Lung (tissue), 12 donors: ENCODE measurements around the gene PPP1R12C. TPM values are rescaled to one million over a fixed set of nuclear protein-coding genes. Genes with fewer than 3 reads are reported as not detected.

Source experiments
- ATAC-seq: fragments of 200-7000 bp; cut with Tn5 transposase; one replicate; pipeline ENCODE4 v1.9.1; 2020; ENCODE audit warnings: moderate number of reproducible peaks; ENCODE audit not compliant: insufficient read depth, low FRiP score
- DNase-seq, 3 donors: peaks; one replicate each; pipeline ENCODE4 v3.0.0-alpha.2; 2013 to 2017
- H3K27ac ChIP-seq, 2 donors: one replicate each; pipeline ENCODE4 v1.5.1; 2013; ENCODE audit warnings: mild to moderate bottlenecking in 2 of 2, moderate library complexity in 2 of 2, control low read depth in 1 of 2, inconsistent platforms in 1 of 2, low read depth in 1 of 2, low read length in 1 of 2
- H3K27me3 ChIP-seq, 3 donors: one replicate each; pipeline ENCODE4 v1.5.1; 2013; ENCODE audit warnings: low read length in 2 of 3; ENCODE audit not compliant: control insufficient read depth in 3 of 3, insufficient read depth in 3 of 3
- H3K36me3 ChIP-seq, 4 donors: one replicate each; pipeline ENCODE4 v1.5.1; 2013; ENCODE audit warnings: low read length in 4 of 4, mild to moderate bottlenecking in 1 of 4, moderate library complexity in 1 of 4; ENCODE audit not compliant: control insufficient read depth in 4 of 4, insufficient read depth in 4 of 4
- H3K4me1 ChIP-seq, 5 donors: one replicate each; pipeline ENCODE4 v1.5.1; 2013; ENCODE audit warnings: low read length in 5 of 5, mild to moderate bottlenecking in 2 of 5, moderate library complexity in 1 of 5; ENCODE audit not compliant: control insufficient read depth in 5 of 5, insufficient read depth in 5 of 5
- H3K4me3 ChIP-seq: one replicate; pipeline ENCODE4 v1.5.1; 2013; ENCODE audit warnings: mild to moderate bottlenecking, control low read depth, moderate library complexity
- H3K9ac ChIP-seq, 2 donors: one replicate each; pipeline ENCODE4 v1.5.1; 2013; ENCODE audit warnings: low read length in 2 of 2, control low read depth in 1 of 2; ENCODE audit not compliant: insufficient read depth in 1 of 2
- H3K9me3 ChIP-seq, 4 donors: one replicate each; pipeline ENCODE4 v1.5.1; 2013; ENCODE audit warnings: low read length in 3 of 4, mild to moderate bottlenecking in 1 of 4, moderate library complexity in 1 of 4; ENCODE audit not compliant: control insufficient read depth in 4 of 4, insufficient read depth in 3 of 4
- WGBS, 2 donors: extraction: QIAGEN DNeasy Blood & Tissue Kit; methylation state at CpG; one replicate each; pipeline ENCODE4 v1.1.7; 2013; 5-methylcytosine and 5-hydroxymethylcytosine counted together
- polyA plus RNA-seq, 2 donors: library from polyadenylated mRNA; stranded (reverse); fragments of 200-250 nt; gene quantifications; one replicate each; pipeline ENCODE4 v1.2.1, GENCODE V29; 2013
- total RNA-seq, 2 donors: library from RNA; depleted of rRNA in 1 of 2; stranded (reverse); fragments of >200 nt in 1 of 2; gene quantifications; one replicate each; pipeline ENCODE4 v1.2.1, GENCODE V29; 2014 to 2021
- TF ChIP-seq, protein P1 (sequence below): IDR thresholded peaks from 2 replicates; pipeline ENCODE4 v1.5.1; 2012; ENCODE audit warnings: mild to moderate bottlenecking; ENCODE audit errors: control extremely low read depth, extremely low read depth
- donor health status: control.
- donor health status: control.
- donor health status: Bipolar disorder and iron deficiency.
- donor health status: healthy.
- donor health status: DM: yes; HTN: yes; CAD: no.

The PPP1R12C gene
- total and polyA plus RNA-seq, 4 donors: 47.4 to 163 (median 111) TPM

DNA sequence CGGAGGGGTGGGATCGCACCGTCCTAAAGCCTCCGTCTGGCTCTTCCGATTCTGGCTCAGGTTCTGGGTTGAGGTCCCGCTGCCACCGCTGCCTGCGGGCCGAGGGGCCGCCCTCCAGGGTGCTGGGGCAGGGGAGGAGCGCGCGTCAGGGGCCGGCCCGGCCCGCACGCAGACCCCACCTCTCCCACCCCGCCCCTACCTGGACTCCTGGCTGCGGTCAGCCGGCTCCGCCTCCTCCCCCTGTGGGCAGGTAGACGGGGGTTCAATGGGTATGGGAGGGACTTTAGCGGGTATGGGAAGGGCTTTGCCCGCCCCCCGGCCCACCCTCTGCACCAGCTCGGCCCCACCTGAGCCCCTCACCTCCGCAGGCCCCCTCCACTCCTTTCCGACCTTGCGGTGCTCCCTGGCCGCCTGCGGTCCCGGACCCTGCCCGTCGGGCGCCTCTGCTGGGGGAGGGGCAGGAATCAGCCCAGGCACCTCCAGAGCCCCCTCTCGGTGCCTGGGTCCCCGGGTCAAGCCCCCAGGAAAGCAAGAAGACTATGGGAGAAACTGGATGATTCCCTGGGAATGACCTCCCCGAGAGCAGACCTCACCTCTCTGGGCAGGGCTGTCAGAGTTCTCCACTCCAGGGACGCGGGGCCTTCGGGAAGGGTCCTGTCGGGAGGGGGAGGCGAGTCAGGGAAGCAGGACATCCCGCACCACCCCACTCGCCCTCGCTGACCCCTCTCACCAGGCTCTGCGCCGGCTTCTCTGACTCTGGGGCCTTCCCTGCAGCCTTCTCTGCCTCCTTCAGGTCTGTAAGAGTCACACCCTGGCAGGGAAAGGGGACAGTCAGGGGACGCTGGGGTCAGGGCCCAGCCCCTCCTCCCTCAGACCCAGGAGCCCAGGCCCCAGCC is 24.8 kb downstream of the PPP1R12C start:
- 92 to 95% methylated on average over 37 to 49 of the region's 49 CpGs for WGBS, 2 donors
- ATAC-seq: no peak
- no peak for DNase-seq
- peaks cover 0 to 50% (median 11%) of the 10 kb centered on the region in 4 donors for H3K36me3 ChIP-seq
- no peaks in the 10 kb centered on the region for H3K9me3 ChIP-seq
- H3K27me3 ChIP-seq: peaks cover 0 to 6% (median 0%) of the 10 kb centered on the region in 3 donors
- no peak overlapping the region for H3K9ac ChIP-seq
- H3K27ac ChIP-seq: no peak overlapping the region
- peaks cover 0 to 7% (median 0%) of the 10 kb centered on the region in 5 donors for H3K4me1 ChIP-seq
- TF ChIP-seq, protein P1, sequence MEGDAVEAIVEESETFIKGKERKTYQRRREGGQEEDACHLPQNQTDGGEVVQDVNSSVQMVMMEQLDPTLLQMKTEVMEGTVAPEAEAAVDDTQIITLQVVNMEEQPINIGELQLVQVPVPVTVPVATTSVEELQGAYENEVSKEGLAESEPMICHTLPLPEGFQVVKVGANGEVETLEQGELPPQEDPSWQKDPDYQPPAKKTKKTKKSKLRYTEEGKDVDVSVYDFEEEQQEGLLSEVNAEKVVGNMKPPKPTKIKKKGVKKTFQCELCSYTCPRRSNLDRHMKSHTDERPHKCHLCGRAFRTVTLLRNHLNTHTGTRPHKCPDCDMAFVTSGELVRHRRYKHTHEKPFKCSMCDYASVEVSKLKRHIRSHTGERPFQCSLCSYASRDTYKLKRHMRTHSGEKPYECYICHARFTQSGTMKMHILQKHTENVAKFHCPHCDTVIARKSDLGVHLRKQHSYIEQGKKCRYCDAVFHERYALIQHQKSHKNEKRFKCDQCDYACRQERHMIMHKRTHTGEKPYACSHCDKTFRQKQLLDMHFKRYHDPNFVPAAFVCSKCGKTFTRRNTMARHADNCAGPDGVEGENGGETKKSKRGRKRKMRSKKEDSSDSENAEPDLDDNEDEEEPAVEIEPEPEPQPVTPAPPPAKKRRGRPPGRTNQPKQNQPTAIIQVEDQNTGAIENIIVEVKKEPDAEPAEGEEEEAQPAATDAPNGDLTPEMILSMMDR: no peak
- H3K4me3 ChIP-seq: no peak overlapping the region

DNA sequence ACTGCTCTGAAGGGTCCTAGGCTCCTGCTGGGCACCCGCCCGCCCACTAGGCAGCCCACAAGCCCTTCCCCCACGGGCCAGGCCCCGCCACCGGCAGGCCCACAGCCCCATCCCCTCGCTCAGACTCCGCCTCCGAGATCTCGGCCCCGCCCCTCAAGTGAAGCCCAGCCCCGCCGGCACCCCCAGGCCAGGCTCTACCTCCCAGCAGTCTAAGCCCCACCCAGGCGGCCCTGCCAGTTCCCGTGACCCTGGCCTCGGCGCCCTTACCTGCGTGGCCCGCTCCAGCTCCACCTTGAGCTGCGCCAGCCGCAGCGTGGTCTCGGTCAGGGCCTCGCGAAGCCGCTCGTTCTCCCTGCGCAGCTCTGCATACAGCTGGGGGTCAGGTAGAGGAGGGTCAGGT is 25.5 kb downstream of the PPP1R12C start:
- no peak for DNase-seq
- peaks cover 0 to 14% (median 0%) of the 10 kb centered on the region in 5 donors for H3K4me1 ChIP-seq
- 90 to 94% methylated on average over 19 to 27 of the region's 27 CpGs for WGBS, 2 donors
- H3K36me3 ChIP-seq: peaks cover 0 to 50% (median 11%) of the 10 kb centered on the region in 4 donors
- TF ChIP-seq, protein P1: no peak
- ATAC-seq: no peak
- no peak overlapping the region for H3K9ac ChIP-seq
- no peak overlapping the region for H3K4me3 ChIP-seq
- peaks cover 0 to 10% (median 0%) of the 10 kb centered on the region in 3 donors for H3K27me3 ChIP-seq
- no peaks in the 10 kb centered on the region for H3K9me3 ChIP-seq
- no peak overlapping the region for H3K27ac ChIP-seq

DNA sequence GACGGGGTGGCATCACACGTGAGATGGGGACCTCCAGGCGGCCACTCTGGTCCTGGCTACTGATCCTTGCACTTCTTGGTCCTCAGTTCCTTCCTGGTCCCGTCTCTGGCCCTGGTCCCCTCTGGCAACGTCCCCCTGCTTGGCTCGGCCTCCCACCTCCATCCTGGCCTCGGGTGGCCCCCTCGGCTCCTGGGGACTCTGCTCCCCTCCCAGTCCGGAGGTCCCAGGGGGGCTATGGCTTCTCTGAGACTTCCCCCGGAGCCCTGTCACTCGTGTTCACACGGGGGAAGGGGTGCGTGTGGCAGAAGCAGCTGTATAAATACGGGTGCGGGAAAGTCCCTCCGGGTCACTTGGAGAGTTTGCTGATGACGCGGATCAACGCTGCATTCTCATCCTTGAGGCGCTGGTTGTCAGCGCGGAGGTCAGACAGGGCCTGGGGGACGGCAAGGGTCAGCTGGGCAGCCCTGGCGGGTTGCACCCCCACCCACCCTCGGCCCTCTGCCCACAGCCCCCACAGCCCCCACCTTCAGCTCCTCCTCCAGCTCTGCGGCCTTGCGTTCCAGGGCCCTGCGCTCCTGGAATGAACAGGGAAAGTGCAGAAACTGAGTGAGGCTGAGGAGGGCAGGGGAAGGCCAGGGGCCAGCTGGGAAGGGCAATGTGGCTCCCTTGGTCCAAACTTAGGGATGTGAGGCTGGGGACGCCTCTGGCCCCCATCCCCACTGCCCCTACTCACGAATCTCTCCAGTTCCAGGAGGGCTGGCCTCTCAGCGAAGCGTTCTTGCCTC is 26.1 kb downstream of the PPP1R12C start:
- peaks cover 0 to 48% (median 11%) of the 10 kb centered on the region in 4 donors for H3K36me3 ChIP-seq
- no peak overlapping the region for H3K27ac ChIP-seq
- H3K9me3 ChIP-seq: no peaks in the 10 kb centered on the region
- TF ChIP-seq, protein P1: no peak
- peaks cover 0 to 13% (median 0%) of the 10 kb centered on the region in 3 donors for H3K27me3 ChIP-seq
- no peak overlapping the region for H3K4me3 ChIP-seq
- no peak overlapping the region for H3K9ac ChIP-seq
- 88 to 92% methylated on average over 30 to 32 of the region's 32 CpGs for WGBS, 2 donors
- no peak for ATAC-seq
- DNase-seq: no peak
- H3K4me1 ChIP-seq: peaks cover 0 to 17% (median 0%) of the 10 kb centered on the region in 5 donors
